HepG2 (cell line): Measurements from ENCODE around the gene FOXA1. TPM values are rescaled to one million over a fixed set of nuclear protein-coding genes. Genes with fewer than 3 reads are reported as not detected.

Source experiments
- AGO2 ChIP-seq: fragments of 200-400 bp; formaldehyde crosslinking; optimal IDR thresholded peaks from 2 replicates; pipeline ENCODE3; 2017; ENCODE audit warnings: mild to moderate bottlenecking, low read depth, low read length, moderate library complexity
- CBX2 ChIP-seq, 2 experiments: fragments of 200-600 bp in 1 of 2; sonication (generic); formaldehyde crosslinking in 1 of 2; IDR thresholded peaks; 2 replicates each; pipeline versions ENCODE4 v1.7.0 to v1.8.1; 2018 to 2022; ENCODE audit warnings: low read depth in 2 of 2, low read length in 1 of 2, mild to moderate bottlenecking in 1 of 2, missing genetic modification reagents in 1 of 2
- EED ChIP-seq: sonication (generic); formaldehyde crosslinking; IDR thresholded peaks from 2 replicates; pipeline ENCODE4 v1.5.0; 2020; ENCODE audit warnings: mild to moderate bottlenecking, missing genetic modification reagents
- ESRRA ChIP-seq: sonication (generic); formaldehyde crosslinking; IDR thresholded peaks from 2 replicates; pipeline ENCODE4 v1.5.1; 2020; ENCODE audit warnings: mild to moderate bottlenecking, low read depth, missing genetic modification reagents
- FIP1L1 ChIP-seq: fragments of 200-400 bp; formaldehyde crosslinking; IDR thresholded peaks from 2 replicates; pipeline ENCODE4 v1.6.1; 2018; ENCODE audit warnings: low read depth, mild to moderate bottlenecking, low read length, moderate library complexity, borderline replicate concordance; ENCODE audit not compliant: insufficient read depth
- FOXA3 ChIP-seq: IDR thresholded peaks from 2 replicates; pipeline ENCODE4 v1.6.1; 2016; ENCODE audit warnings: missing genetic modification reagents, missing compliant biosample characterization
- IRF9 ChIP-seq: sonication (generic); formaldehyde crosslinking; IDR thresholded peaks from 2 replicates; pipeline ENCODE4 v1.8.0; 2022; ENCODE audit warnings: missing genetic modification reagents, mild to moderate bottlenecking, borderline replicate concordance
- ISX ChIP-seq: sonication (generic); formaldehyde crosslinking; conservative IDR thresholded peaks from 2 replicates; pipeline ENCODE4 v1.5.0; 2020; ENCODE audit warnings: missing genetic modification reagents
- KMT2B ChIP-seq: IDR thresholded peaks from 2 replicates; pipeline ENCODE4 v1.6.1; 2016; ENCODE audit warnings: missing genetic modification reagents, missing compliant biosample characterization
- MAX ChIP-seq: IDR thresholded peaks from 2 replicates; pipeline ENCODE4 v1.6.1; 2012; ENCODE audit warnings: inconsistent platforms
- REST ChIP-seq, 2 experiments: IDR thresholded peaks; 2 replicates each; pipeline ENCODE4 v1.6.1; 2011 to 2012; ENCODE audit warnings: low read length in 2 of 2, borderline replicate concordance in 1 of 2, low read depth in 1 of 2, mild to moderate bottlenecking in 1 of 2, moderate library complexity in 1 of 2
- SIN3A ChIP-seq: IDR thresholded peaks from 2 replicates; pipeline ENCODE4 v1.6.1; 2011; ENCODE audit warnings: low read depth, mild to moderate bottlenecking, control low read depth, low read length, borderline replicate concordance
- STAG1 ChIP-seq: sonication (generic); formaldehyde crosslinking; IDR thresholded peaks from 2 replicates; pipeline ENCODE4 v1.4.0; 2020; ENCODE audit warnings: missing genetic modification reagents
- TFDP2 ChIP-seq: sonication (generic); formaldehyde crosslinking; IDR thresholded peaks from 2 replicates; pipeline ENCODE4 v1.4.0; 2020; ENCODE audit warnings: missing genetic modification reagents
- TP53 ChIP-seq: sonication (generic); formaldehyde crosslinking; conservative IDR thresholded peaks from 2 replicates; pipeline ENCODE4 v1.4.0; 2020; ENCODE audit warnings: missing genetic modification reagents
- XBP1 ChIP-seq: sonication (generic); formaldehyde crosslinking; IDR thresholded peaks from 2 replicates; pipeline ENCODE4 v1.5.0; 2020; ENCODE audit warnings: missing genetic modification reagents
- ZNF274 ChIP-seq: sonication (generic); formaldehyde crosslinking; IDR thresholded peaks from 2 replicates; pipeline ENCODE4 v1.5.1; 2020; ENCODE audit warnings: mild to moderate bottlenecking, missing genetic modification reagents
- ZNF3 ChIP-seq: IDR thresholded peaks from 2 replicates; pipeline ENCODE4 v1.7.0; 2017; ENCODE audit warnings: inconsistent platforms
- ZNF501 ChIP-seq: sonication (generic); formaldehyde crosslinking; IDR thresholded peaks from 2 replicates; pipeline ENCODE4 v1.5.1; 2020; ENCODE audit warnings: mild to moderate bottlenecking, moderate library complexity, missing genetic modification reagents
- ZNF674 ChIP-seq: sonication (generic); formaldehyde crosslinking; IDR thresholded peaks from 2 replicates; pipeline ENCODE4 v1.5.0; 2020; ENCODE audit warnings: low read depth, mild to moderate bottlenecking, missing genetic modification reagents
- ZNF790 ChIP-seq: sonication (generic); formaldehyde crosslinking; IDR thresholded peaks from 2 replicates; pipeline ENCODE4 v1.8.0; 2022; ENCODE audit warnings: missing genetic modification reagents, mild to moderate bottlenecking, borderline replicate concordance
- polyA plus RNA-seq, 8 experiments: library from polyadenylated mRNA; depleted of rRNA in 3 of 8; stranded (reverse) in 7 of 8; unstranded in 1 of 8; fragments of >200 nt; fragmentation: Illumina TruSeq in 4 of 8; extraction: Trizol in 4 of 8; gene quantifications; 2 replicates each; pipeline versions ENCODE4 v1.2.1 to v1.2.3, GENCODE V29; 2011 to 2016; ENCODE audit warnings: low read depth in 4 of 8, missing spikeins in 1 of 8, mixed read lengths in 1 of 8; ENCODE audit not compliant: insufficient read depth in 1 of 8
- total RNA-seq, 5 experiments: library from RNA; depleted of rRNA; stranded (reverse); fragments of >200 nt; fragmentation: Illumina TruSeq; extraction: Trizol; gene quantifications; 2 replicates each; pipeline ENCODE4 v1.2.3, GENCODE V29; 2016; ENCODE audit warnings: low read depth in 1 of 5

FOXA1 gene
- total and polyA plus RNA-seq, 2 of the 13 experiments (the other 11 are each of a cell fraction or from before 2014, with no cell fraction given), result 43.4 to 58.6 TPM

GRCh38 chr14:37546621-37547447 is 48.2 kb downstream of the FOXA1 start (continued):
- TF ChIP-seq ZNF3 (peak; percentile 97), IRF9 (no peak), TFDP2 (CRISPR knock-in tag) (peak; percentile 49; the same call in 1 of the 2 replicates), KMT2B (peak; percentile 87; the same call in 1 of the 2 replicates), ISX (CRISPR knock-in tag) (peak; percentile 83; the same call in 1 of the 2 replicates), XBP1 (CRISPR knock-in tag) (no peak; the same call in 1 of the 2 replicates), STAG1 (CRISPR knock-in tag) (peak; percentile 57), EED (CRISPR knock-in tag) (no peak), AGO2 (no peak), ZNF501 (CRISPR knock-in tag) (no peak), ESRRA (peak; percentile 77; the same call in 1 of the 2 replicates), ZNF790 (CRISPR knock-in tag) (no peak), ZNF274 (peak; percentile 83; the same call in 1 of the 2 replicates), REST (IDR thresholded peaks at IDR 0.05; ENCODE audit: borderline replicate concordance in 1 of 2, low read depth in 1 of 2, low read length in 2 of 2) (peak in 1 of 2 experiments; percentile 83; a peak in 2 of 4 replicates), CBX2 (IDR thresholded peaks at IDR 0.05; ENCODE audit: low read depth, low read length) (no peak), CBX2 (CRISPR knock-in tag; IDR thresholded peaks at IDR 0.05; ENCODE audit: low read depth) (peak; percentile 49; the same call in 1 of the 2 replicates), ZNF674 (CRISPR knock-in tag) (no peak), TP53 (CRISPR knock-in tag) (peak; percentile 94; the same call in 1 of the 2 replicates), FOXA3 (CRISPR knock-in tag) (peak; percentile 100), FIP1L1 (no peak), MAX (peak; percentile 82), SIN3A (0 out of 2 replicates have a peak, but pooled peaks have one; percentile 61)
